ENCODE measurements around the gene PPP4R2. TPM values are rescaled to one million over a fixed set of nuclear protein-coding genes. Genes with fewer than 3 reads are reported as not detected.
"Not testable (repeated sequence)": the region's sequence is repeated elsewhere in the genome, so short reads cannot be mapped to it uniquely, and the experiment has no call there.

Gene PPP4R2
- total RNA-seq, 5 donors from 2014 or later (not counting 1 experiment from before 2014, with no cell fraction given) = 53.3 to 70.6 (median 61.3) TPM

- peak overlapping the region; percentile 77 to 81 for H3K27ac Mint-ChIP-seq
- Histone ChIP-seq H3K4me1 (ENCODE audit: control insufficient read depth in 1 of 2, extremely low read depth in 1 of 2, insufficient read depth in 2 of 2, low read length in 2 of 2) (peaks cover 29 to 37% of the 10 kb centered on the region in 2 experiments), H3K36me3 (ENCODE audit: control insufficient read depth in 2 of 2, extremely low read depth in 1 of 2, insufficient read depth in 1 of 2, low read length in 1 of 2) (peaks cover 0 to 17% of the 10 kb centered on the region in 2 donors), H3K4me3 (ENCODE audit: control insufficient read depth in 1 of 2, extremely low read depth in 1 of 2, low read length in 1 of 2) (peak overlapping the region; percentile 82 to 87), H3K9me3 (no peaks in the 10 kb centered on the region), H3K27ac (ENCODE audit: low read length) (peak overlapping the region; percentile 85), H3K27me3 (replicated peaks in 1 of 2; ENCODE audit: control insufficient read depth in 2 of 2, extremely low read depth in 1 of 2, insufficient read depth in 2 of 2, low read length in 1 of 2) (no peaks in the 10 kb centered on the region)
- WGBS (ENCODE audit: insufficient coverage) = 0% methylated on average over 12 of the region's 16 CpGs
- peak overlapping the region; percentile 83 to 89 (median 88) for H3K4me3 Mint-ChIP-seq
- DNase-seq (peak in 32 of 35 experiments; percentile 9 to 74 (median 46)), ATAC-seq (replicated peaks in 1 of 4) (peak; percentile 9 to 31 (median 14))
- ChIA-PET POLR2A (interaction anchor here (0.6 to 0.7 kb wide), 2 partner anchors 25 to 120 kb away, joined by 4 to 5 read pairs; no protein-coding TSS in a partner anchor), CTCF (interaction anchor here (0.6 to 5.2 kb wide), 5 partner anchors 13 to 146 kb away, joined by 3 to 30 read pairs (median 4); no protein-coding TSS in a partner anchor)
- no peaks in the 10 kb centered on the region for H3K9me3 Mint-ChIP-seq
- H3K36me3 Mint-ChIP-seq = peaks cover 22% of the 10 kb centered on the region
- H3K27me3 Mint-ChIP-seq = no peaks in the 10 kb centered on the region
- peaks cover 46 to 53% (median 52%) of the 10 kb centered on the region in 3 donors for H3K4me1 Mint-ChIP-seq
These were observed 880 bp downstream of the PPP4R2 start for GRCh38 chr3:72997421-72997961.

GRCh38 chr3:72998466-72998865, 1.9 kb downstream of the PPP4R2 start:
- 0% methylated on average over 1 of the region's 4 CpGs for WGBS (ENCODE audit: insufficient coverage)
- ChIA-PET POLR2A (interaction anchor here (0.6 to 0.9 kb wide), 2 partner anchors 25 to 50 kb away, joined by 3 to 4 read pairs; no protein-coding TSS in a partner anchor), CTCF (interaction anchor here (1.0 to 5.2 kb wide), 3 partner anchors 57 to 149 kb away, joined by 3 to 30 read pairs (median 5); no protein-coding TSS in a partner anchor)
- peaks cover 0 to 19% of the 10 kb centered on the region in 2 donors for H3K36me3 ChIP-seq (ENCODE audit: control insufficient read depth in 2 of 2, extremely low read depth in 1 of 2, insufficient read depth in 1 of 2, low read length in 1 of 2)
- H3K4me3 ChIP-seq (ENCODE audit: control insufficient read depth in 1 of 2, extremely low read depth in 1 of 2, low read length in 1 of 2) = peak overlapping the region in 1 of 2 donors; percentile 82
- H3K27ac ChIP-seq (ENCODE audit: low read length) = no peak overlapping the region
- ATAC-seq (replicated peaks in 1 of 4) = no peak
- peaks cover 29% of the 10 kb centered on the region for H3K36me3 Mint-ChIP-seq
- no peaks in the 10 kb centered on the region for H3K9me3 ChIP-seq
- H3K9me3 Mint-ChIP-seq = no peaks in the 10 kb centered on the region
- DNase-seq = no peak
- peak overlapping the region; percentile 72 to 89 (median 83) for H3K4me3 Mint-ChIP-seq
- H3K4me1 Mint-ChIP-seq = peaks cover 54 to 61% (median 57%) of the 10 kb centered on the region in 3 donors
- H3K27me3 Mint-ChIP-seq = no peaks in the 10 kb centered on the region
- H3K27ac Mint-ChIP-seq = peak overlapping the region; percentile 72 to 79
- no peaks in the 10 kb centered on the region for H3K27me3 ChIP-seq (replicated peaks in 1 of 2; ENCODE audit: control insufficient read depth in 2 of 2, extremely low read depth in 1 of 2, insufficient read depth in 2 of 2, low read length in 1 of 2)
- peaks cover 29 to 37% of the 10 kb centered on the region in 2 experiments for H3K4me1 ChIP-seq (ENCODE audit: control insufficient read depth in 1 of 2, extremely low read depth in 1 of 2, insufficient read depth in 2 of 2, low read length in 2 of 2)

- DNase-seq (peak in 3 of 35 experiments; percentile 9 to 36 (median 11)), ATAC-seq (replicated peaks in 1 of 4) (no peak)
- ChIA-PET POLR2A (interaction anchor here (0.5 to 1.0 kb wide), 3 partner anchors 8 to 23 kb away, joined by 5 read pairs; no protein-coding TSS in a partner anchor), CTCF (interaction anchor here (0.5 to 5.2 kb wide), 9 partner anchors 10 to 333 kb away, joined by 3 to 30 read pairs (median 3); no protein-coding TSS in a partner anchor)
- peaks cover 0 to 20% of the 10 kb centered on the region in 2 donors for H3K36me3 ChIP-seq (ENCODE audit: control insufficient read depth in 2 of 2, extremely low read depth in 1 of 2, insufficient read depth in 1 of 2, low read length in 1 of 2)
- Mint-ChIP-seq H3K4me1 (peaks cover 69 to 76% (median 71%) of the 10 kb centered on the region in 3 donors), H3K27me3 (no peaks in the 10 kb centered on the region), H3K9me3 (no peaks in the 10 kb centered on the region), H3K4me3 (peak overlapping the region; percentile 77 to 89 (median 83)), H3K27ac (peak overlapping the region; percentile 73 to 90), H3K36me3 (peaks cover 41% of the 10 kb centered on the region)
- 13% methylated on average over 2 of the region's 2 CpGs for WGBS (ENCODE audit: insufficient coverage)
- no peaks in the 10 kb centered on the region for H3K27me3 ChIP-seq (replicated peaks in 1 of 2; ENCODE audit: control insufficient read depth in 2 of 2, extremely low read depth in 1 of 2, insufficient read depth in 2 of 2, low read length in 1 of 2)
- peaks cover 36 to 37% of the 10 kb centered on the region in 2 experiments for H3K4me1 ChIP-seq (ENCODE audit: control insufficient read depth in 1 of 2, extremely low read depth in 1 of 2, insufficient read depth in 2 of 2, low read length in 2 of 2)
- no peaks in the 10 kb centered on the region for H3K9me3 ChIP-seq
- H3K27ac ChIP-seq (ENCODE audit: low read length) = peak overlapping the region; percentile 10
- peak overlapping the region in 1 of 2 donors; percentile 2 for H3K4me3 ChIP-seq (ENCODE audit: control insufficient read depth in 1 of 2, extremely low read depth in 1 of 2, low read length in 1 of 2)
These were observed 3.3 kb downstream of the PPP4R2 start for GRCh38 chr3:72999951-73000350.

- peaks cover 62% of the 10 kb centered on the region for H3K36me3 Mint-ChIP-seq
- H3K4me3 ChIP-seq (ENCODE audit: control insufficient read depth in 1 of 2, extremely low read depth in 1 of 2, low read length in 1 of 2); POLR2A ChIA-PET; H3K9me3 ChIP-seq; DNase-seq; ATAC-seq (replicated peaks in 1 of 4); H3K27ac ChIP-seq (ENCODE audit: low read length); H3K9me3 Mint-ChIP-seq; H3K27me3 Mint-ChIP-seq; H3K27me3 ChIP-seq (replicated peaks in 1 of 2; ENCODE audit: control insufficient read depth in 2 of 2, extremely low read depth in 1 of 2, insufficient read depth in 2 of 2, low read length in 1 of 2): not testable (repeated sequence)
- Histone ChIP-seq H3K4me1 (ENCODE audit: control insufficient read depth in 1 of 2, extremely low read depth in 1 of 2, insufficient read depth in 2 of 2, low read length in 2 of 2) (peaks cover 35 to 37% of the 10 kb centered on the region in 2 experiments), H3K36me3 (ENCODE audit: control insufficient read depth in 2 of 2, extremely low read depth in 1 of 2, insufficient read depth in 1 of 2, low read length in 1 of 2) (peaks cover 4 to 40% of the 10 kb centered on the region in 2 donors)
- CTCF ChIA-PET = interaction anchor here in 1 of 2 donors (0.6 to 0.7 kb wide), 2 partner anchors 111 to 151 kb away, joined by 3 to 5 read pairs; no protein-coding TSS in a partner anchor
- 100% methylated on average over 4 of the region's 8 CpGs for WGBS (ENCODE audit: insufficient coverage)
- peaks cover 82 to 89% (median 84%) of the 10 kb centered on the region in 3 donors for H3K4me1 Mint-ChIP-seq
- H3K27ac Mint-ChIP-seq = peak overlapping the region in 1 of 2 donors; percentile 22
- peak overlapping the region in 1 of 3 donors; percentile 83 for H3K4me3 Mint-ChIP-seq
These were observed 6.4 kb downstream of the PPP4R2 start for GRCh38 chr3:73003050-73003449.

- H3K4me1 ChIP-seq (ENCODE audit: control insufficient read depth in 1 of 2, extremely low read depth in 1 of 2, insufficient read depth in 2 of 2, low read length in 2 of 2) = peaks cover 32 to 33% of the 10 kb centered on the region in 2 experiments
- peaks cover 62% of the 10 kb centered on the region for H3K36me3 Mint-ChIP-seq
- no peaks in the 10 kb centered on the region for H3K9me3 Mint-ChIP-seq
- H3K9me3 ChIP-seq = no peaks in the 10 kb centered on the region
- H3K27ac Mint-ChIP-seq = peak overlapping the region in 1 of 2 donors; percentile 44
- ATAC-seq (replicated peaks in 1 of 4) (no peak), DNase-seq (no peak)
- POLR2A ChIA-PET = no interaction called here
- WGBS (ENCODE audit: insufficient coverage) = no CpG with 5 or more reads among the region's 4 CpGs
- no peaks in the 10 kb centered on the region for H3K27me3 Mint-ChIP-seq
- CTCF ChIA-PET = no interaction called here
- H3K27me3 ChIP-seq (replicated peaks in 1 of 2; ENCODE audit: control insufficient read depth in 2 of 2, extremely low read depth in 1 of 2, insufficient read depth in 2 of 2, low read length in 1 of 2) = no peaks in the 10 kb centered on the region
- no peak overlapping the region for H3K27ac ChIP-seq (ENCODE audit: low read length)
- peaks cover 84 to 91% (median 87%) of the 10 kb centered on the region in 3 donors for H3K4me1 Mint-ChIP-seq
- peaks cover 4 to 32% of the 10 kb centered on the region in 2 donors for H3K36me3 ChIP-seq (ENCODE audit: control insufficient read depth in 2 of 2, extremely low read depth in 1 of 2, insufficient read depth in 1 of 2, low read length in 1 of 2)
- peak overlapping the region in 1 of 3 donors; percentile 10 for H3K4me3 Mint-ChIP-seq
- no peak overlapping the region for H3K4me3 ChIP-seq (ENCODE audit: control insufficient read depth in 1 of 2, extremely low read depth in 1 of 2, low read length in 1 of 2)
These were observed 7.7 kb downstream of the PPP4R2 start for GRCh38 chr3:73004316-73004715.

- Histone ChIP-seq H3K36me3 (ENCODE audit: control insufficient read depth in 2 of 2, extremely low read depth in 1 of 2, insufficient read depth in 1 of 2, low read length in 1 of 2) (peaks cover 4 to 25% of the 10 kb centered on the region in 2 donors), H3K27me3 (replicated peaks in 1 of 2; ENCODE audit: control insufficient read depth in 2 of 2, extremely low read depth in 1 of 2, insufficient read depth in 2 of 2, low read length in 1 of 2) (no peaks in the 10 kb centered on the region), H3K9me3 (no peaks in the 10 kb centered on the region), H3K4me3 (ENCODE audit: control insufficient read depth in 1 of 2, extremely low read depth in 1 of 2, low read length in 1 of 2) (no peak overlapping the region), H3K27ac (ENCODE audit: low read length) (no peak overlapping the region), H3K4me1 (ENCODE audit: control insufficient read depth in 1 of 2, extremely low read depth in 1 of 2, insufficient read depth in 2 of 2, low read length in 2 of 2) (peaks cover 15 to 27% of the 10 kb centered on the region in 2 experiments)
- Mint-ChIP-seq H3K27me3 (no peaks in the 10 kb centered on the region), H3K9me3 (no peaks in the 10 kb centered on the region), H3K4me3 (peak overlapping the region in 2 of 3 donors; percentile 9 to 51), H3K4me1 (peaks cover 88 to 93% (median 92%) of the 10 kb centered on the region in 3 donors), H3K27ac (peak overlapping the region in 1 of 2 donors; percentile 30), H3K36me3 (peaks cover 66% of the 10 kb centered on the region)
- POLR2A ChIA-PET = interaction anchor here (0.5 to 1.1 kb wide), 2 partner anchors 8 to 29 kb away, joined by 4 to 5 read pairs; no protein-coding TSS in a partner anchor
- WGBS (ENCODE audit: insufficient coverage) = 67% methylated on average over 3 of the region's 6 CpGs
- CTCF ChIA-PET = interaction anchor here (0.5 to 0.6 kb wide), 2 partner anchors 183 to 1300 kb away, joined by 3 read pairs; no protein-coding TSS in a partner anchor
- no peak for ATAC-seq (replicated peaks in 1 of 4)
- no peak for DNase-seq
These were observed 11.5 kb downstream of the PPP4R2 start for GRCh38 chr3:73007992-73008712.

Measured in T-cell (primary cell).